ENCODE data around the gene EFHD2.
"Not testable (repeated sequence)": the region's sequence is repeated elsewhere in the genome, so short reads cannot be mapped to it uniquely, and the experiment has no call there.

The EFHD2 gene

GRCh38 chr1:15412175-15412800 is 2.6 kb downstream of the EFHD2 start:
- no peak for DNase-seq (ENCODE audit: low read depth)

DNA sequence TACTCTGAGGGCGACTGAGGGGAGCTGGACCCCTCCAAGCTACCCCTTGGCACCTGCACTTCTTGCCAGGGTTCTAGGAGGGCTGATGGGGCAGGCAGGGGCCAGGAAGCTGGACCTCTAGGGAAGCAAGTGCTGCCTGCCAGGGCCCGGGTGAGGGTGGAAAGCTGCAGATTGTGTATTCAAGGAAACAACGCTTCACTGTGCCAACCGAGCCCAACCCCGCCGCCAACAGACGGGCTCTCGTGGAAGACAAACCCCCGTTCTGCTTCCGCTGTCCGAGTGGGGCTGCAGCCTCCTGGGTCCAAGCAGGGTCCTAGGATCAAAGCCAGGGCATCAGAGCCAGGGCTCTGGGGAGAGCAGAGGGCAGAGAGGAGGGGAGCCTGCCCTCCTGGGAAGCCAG is 3.2 kb downstream of the EFHD2 start:
- no peak for DNase-seq (ENCODE audit: low read depth)

DNA sequence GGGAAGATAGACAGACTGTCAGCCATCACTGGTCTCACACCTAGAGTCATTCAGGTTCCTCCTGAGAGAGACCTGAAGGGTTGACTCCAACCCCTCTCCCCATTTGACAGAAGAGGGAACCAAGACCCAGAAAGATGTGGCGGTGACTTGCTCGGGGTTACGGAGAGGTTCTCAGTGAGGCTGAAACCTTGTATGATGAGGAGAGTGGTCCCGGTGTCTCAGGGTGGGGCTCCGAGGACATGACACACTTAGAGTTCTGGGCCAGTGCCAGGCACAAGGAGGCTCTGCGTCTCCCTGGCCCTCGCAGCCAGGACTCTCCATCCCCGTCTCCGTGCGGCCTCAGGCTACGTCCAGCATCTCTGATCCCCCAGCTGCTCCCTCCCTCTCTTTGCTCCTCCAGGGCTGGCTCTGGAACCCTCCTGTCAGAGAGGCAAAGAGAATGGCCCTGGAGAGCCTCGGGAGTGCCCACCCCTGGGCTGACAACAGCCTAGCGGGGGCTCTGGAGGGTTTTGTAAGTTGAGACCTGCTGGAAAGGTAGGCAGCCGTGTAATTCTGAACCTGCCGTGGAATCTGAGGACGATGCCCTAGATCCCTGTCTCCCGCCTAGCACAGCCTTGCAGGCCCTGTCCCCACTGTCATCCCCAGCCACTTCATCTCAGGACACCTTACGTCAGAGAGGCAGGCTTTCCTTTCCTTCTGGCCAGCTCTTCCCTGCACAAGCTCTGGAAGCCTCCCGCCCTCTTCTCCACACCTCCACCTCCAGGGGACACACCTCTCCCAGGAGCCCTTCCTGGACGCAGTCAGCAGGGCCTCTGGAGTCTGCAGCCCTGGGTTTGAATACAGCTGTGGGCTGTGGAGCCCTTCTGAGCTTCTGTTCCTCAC is 4.1 kb downstream of the EFHD2 start:
- DNase-seq (ENCODE audit: low read depth), result no peak

DNA sequence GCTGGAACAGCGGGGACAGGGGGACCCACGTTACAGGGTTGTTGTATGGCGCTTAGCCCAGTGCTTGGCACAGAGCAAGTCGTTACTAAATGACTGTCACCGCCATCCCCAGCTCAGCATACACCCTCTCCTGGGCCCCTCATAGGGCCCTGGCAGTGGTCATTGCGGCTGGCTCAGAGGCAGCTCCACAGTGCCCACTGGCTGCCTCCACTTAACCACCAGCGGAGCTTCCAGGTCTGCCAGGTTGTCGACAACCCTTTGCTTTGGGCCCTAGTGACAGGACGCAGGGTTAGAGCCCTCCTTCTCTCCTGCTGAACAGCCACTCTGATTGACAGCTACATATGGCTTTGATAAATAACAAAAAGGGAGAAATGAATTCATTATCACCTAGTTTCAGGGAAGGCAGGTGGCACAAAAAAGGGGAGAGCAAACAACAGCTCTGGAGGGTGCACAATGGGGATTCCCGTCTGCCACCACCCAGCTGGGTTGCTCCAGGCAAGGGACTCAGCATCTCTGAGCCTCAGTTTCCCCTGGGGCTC is 4.8 kb downstream of the EFHD2 start:
- DNase-seq (ENCODE audit: low read depth), result no peak

DNA sequence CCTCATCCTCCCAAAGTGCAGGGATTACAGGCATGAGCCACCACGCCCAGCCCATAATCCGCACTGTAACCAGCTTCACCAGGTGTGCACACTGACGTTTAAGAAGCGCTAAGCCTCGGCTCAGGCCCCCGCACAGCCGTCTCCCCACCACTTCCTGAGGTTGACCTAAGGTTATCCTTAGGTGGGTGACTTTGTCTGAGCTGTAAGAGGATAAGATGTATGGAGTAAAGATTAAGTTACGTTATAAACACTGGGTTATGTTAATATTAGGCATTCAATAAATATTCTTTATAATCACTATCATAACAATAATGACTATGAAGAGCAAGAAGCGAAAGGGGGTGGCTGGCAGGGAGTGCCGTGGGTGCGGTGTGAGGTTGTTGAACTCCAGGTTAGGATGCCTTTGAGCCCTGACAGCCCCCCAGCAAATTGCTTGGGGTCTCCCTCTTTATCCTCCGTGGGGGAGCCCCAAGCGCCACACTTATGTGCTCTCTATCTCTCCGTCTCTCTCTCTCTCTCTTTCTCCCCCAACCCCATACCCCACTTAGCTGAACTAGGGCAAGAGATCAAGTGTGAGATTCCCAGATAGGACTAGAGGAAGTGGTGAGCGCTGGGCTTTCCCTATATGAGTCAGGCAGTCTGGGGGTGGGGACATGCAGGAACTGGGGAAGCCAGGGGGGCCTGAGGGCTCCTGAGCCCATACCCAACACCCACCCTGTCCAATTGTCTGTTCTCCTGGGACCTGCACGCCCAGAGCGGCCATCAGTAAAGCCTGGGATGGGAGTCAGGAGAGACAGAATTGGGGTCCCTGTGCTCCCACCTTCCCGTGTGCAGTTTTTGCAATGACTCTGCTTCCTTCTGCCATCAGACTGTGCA is 7.6 kb downstream of the EFHD2 start:
- no peak for DNase-seq (ENCODE audit: low read depth)

- DNase-seq (ENCODE audit: low read depth), result no peak
These were observed 9.3 kb downstream of the EFHD2 start for GRCh38 chr1:15418806-15419515.

- no peak for DNase-seq (ENCODE audit: low read depth)
These were observed 11.3 kb downstream of the EFHD2 start for GRCh38 chr1:15420853-15421465.

GRCh38 chr1:15422871-15423270 is 13.2 kb downstream of the EFHD2 start:
- no peak for DNase-seq (ENCODE audit: low read depth)

DNA sequence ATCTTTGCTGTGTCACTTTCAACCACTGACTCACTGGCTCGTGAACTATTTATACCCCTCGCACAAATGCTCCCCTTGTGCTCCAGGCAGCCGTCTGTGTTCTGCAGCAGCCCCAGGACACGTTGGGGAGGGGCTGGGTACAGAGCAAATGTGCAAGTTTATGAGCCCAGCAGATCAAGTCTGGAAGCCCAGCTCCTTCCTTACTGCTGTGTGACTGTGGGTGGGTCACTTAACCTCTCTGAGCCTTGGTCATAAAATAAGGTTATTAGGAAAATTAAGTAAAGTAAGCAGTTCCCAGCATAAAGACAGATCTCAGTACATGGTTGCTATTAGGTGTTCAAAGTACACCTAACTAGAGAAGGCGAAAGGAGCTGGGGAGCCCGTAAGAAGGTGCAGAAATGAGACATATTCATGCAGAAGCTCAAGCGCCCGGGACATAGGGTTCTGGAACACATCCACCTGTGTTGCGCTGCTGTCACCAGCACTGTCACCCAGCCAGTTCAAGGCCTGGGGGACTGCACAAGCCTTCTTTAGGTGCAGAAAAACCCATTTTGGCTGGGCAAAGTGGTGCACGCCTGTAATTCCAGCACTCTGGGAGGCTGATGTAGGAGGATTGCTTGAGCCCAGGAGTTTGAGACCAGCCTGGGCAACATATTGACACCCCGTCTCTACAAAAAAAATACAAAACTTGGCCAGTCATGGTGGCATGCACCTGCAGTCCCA is 13.8 kb downstream of the EFHD2 start:
- DNase-seq (ENCODE audit: low read depth), result no peak

DNA sequence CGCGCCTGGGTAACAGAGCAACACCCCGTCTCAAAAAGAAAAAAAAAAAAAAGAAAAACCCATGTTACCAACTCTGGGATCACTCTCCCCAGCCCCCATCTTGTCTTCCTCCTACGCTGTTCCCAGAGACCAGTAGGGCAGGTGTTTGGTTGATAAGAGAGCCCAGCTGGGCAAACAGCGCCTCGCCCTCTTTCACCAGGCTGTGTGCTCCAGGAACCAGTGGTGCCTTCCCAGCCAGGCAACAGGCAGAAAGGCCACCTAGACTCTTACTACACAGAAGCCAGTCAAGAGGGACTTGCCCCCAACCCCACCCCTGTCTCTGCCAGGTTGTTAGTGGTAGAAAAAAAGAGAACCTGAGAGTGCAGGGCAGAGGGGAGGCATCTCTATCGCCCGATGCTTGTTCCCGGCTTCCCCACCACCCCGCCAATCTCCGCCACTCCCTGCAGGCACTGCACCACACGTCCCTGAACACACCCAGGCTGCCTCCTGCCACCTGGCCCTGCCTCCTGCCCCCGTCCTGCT is 14.5 kb downstream of the EFHD2 start:
- no peak for DNase-seq (ENCODE audit: low read depth)

DNA sequence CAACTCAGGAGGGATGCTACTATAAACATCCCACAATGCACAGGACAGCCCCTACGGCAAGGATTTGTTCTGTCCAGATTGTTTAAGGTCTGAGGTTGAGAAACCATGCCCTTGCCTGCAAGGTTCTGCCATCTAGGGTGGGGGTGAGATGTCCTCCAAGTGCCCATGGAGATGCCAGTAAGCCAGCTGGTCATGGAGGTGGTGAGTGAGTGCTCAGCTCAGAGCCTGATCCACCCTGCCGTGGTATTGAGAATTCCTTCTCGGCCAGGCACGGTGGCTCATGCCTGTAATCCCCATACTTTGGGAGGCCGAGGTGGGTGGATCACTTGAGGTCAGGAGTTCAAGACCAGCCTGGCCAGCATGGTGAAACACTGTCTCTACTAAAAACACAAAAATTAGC is 15.3 kb downstream of the EFHD2 start:
- DNase-seq (ENCODE audit: low read depth), result no peak

DNA sequence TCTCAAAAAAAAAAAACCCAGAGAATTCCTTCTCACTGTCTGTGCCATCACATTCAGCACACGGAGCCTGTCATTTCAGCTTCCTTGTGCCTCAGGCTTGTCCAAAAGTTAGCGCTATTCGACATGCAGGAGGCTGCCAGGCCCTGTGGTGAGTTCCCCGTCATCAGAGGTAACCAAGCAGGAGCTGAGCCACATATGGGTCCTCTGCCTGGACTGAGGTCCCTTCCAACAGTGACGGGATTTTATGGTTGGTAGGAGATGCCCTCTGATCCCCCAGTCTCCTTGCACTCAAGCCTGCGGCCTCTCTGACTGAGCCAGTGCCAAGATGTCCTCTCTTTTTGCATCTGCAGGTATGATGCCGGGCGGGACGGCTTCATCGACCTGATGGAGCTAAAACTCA is 15.8 kb downstream of the EFHD2 start:
- DNase-seq (ENCODE audit: low read depth), result no peak

DNA sequence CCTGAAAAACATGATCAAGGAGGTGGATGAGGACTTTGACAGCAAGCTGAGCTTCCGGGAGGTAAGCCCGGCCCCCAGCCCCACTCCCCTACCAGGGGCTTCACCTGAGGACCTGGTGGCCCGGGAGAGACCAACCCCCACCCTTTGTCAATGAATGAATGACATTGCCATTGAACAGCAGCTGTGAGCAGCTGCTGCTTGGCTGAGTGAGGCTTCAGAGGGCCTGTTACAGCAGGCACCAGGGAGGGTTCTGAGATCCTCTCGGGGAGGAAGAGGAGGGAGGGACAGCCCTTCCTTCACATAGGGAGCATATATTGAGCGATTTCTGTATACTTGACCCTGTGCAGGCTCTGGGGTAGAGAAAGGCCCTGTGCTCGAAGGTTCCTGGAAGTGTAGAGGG is 16.3 kb downstream of the EFHD2 start:
- DNase-seq (ENCODE audit: low read depth), result no peak

- DNase-seq (ENCODE audit: low read depth), result no peak
These were observed 17.0 kb downstream of the EFHD2 start for GRCh38 chr1:15426492-15427279.

- no peak for DNase-seq (ENCODE audit: low read depth)
These were observed 17.6 kb downstream of the EFHD2 start for GRCh38 chr1:15427280-15427666.

GRCh38 chr1:15428252-15428651 is 18.6 kb downstream of the EFHD2 start:
- not testable (repeated sequence) for DNase-seq (ENCODE audit: low read depth)

DNA sequence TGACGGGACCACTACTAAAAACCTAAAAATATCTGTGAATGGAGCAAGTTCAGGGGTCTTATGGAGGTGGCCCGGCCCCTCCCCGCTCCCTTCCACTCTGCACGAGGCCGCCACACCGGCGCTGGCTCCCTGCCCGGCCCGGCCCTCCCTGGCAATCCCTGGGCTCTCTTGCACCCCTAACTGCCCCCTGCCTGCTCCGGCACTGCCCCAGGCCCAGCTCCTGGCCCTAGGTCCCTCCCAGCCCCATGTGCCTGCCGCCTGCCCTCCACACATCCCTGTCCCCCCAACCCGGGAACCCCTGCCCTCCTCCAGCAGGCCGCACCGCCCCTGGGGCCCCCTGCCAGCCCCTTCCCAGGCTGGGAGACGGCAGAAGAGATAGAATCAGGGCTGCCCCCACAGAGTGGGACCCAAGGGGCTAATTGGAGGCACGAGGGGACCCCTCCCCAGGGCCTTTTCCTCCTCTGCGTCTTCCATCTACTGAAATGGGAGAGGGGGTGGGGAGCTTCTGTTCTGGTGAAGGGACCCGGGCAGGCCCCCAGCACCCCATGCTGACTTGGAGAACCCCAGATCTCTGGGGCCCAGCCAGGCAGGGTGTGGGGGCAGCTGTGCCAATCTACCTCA is 19.2 kb downstream of the EFHD2 start:
- no peak for DNase-seq (ENCODE audit: low read depth)

GRCh38 chr1:15429701-15430149 is 20.0 kb downstream of the EFHD2 start:
- no peak for DNase-seq (ENCODE audit: low read depth)

Data from stimulated activated CD8-positive, alpha-beta memory T cell treated with anti-CD3 and anti-CD28 coated beads, Interleukin-15, amount 100 ng/mL, for 24 hours (primary cell).